Measurements from ENCODE around the gene VSX2.

GRCh38 chr14:74213907-74214803, 25.1 kb upstream of the VSX2 start:
- no peak for TF ChIP-seq CTCF (IDR thresholded peaks at IDR 0.05)
- no peak for TF ChIP-seq POLR2A (IDR thresholded peaks at IDR 0.05)
- TF ChIP-seq POLR2AphosphoS5 (IDR thresholded peaks at IDR 0.05) = no peak
